Hematopoietic multipotent progenitor cell treated with erythropoietin and hydrocortisone succinate and interleukin-3 and kit ligand, for 15 days (in vitro differentiated cells): ENCODE data around the gene ERC1.

Experiments
- DNase-seq: peaks from one replicate; pipeline ENCODE4 v3.0.0-alpha.2; 2015; ENCODE audit warnings: low spot score

ERC1 gene

GRCh38 chr12:1515010-1515409 lies 524.0 kb downstream of the ERC1 start:
- DNase-seq: no peak

GRCh38 chr12:1515428-1515827 lies 524.4 kb downstream of the ERC1 start:
- DNase-seq: no peak

- no peak for DNase-seq
Measured at GRCh38 chr12:1517007-1517406, 526.0 kb downstream of the ERC1 start.

- no peak for DNase-seq
Measured at GRCh38 chr12:1517734-1518525, 526.9 kb downstream of the ERC1 start.

GRCh38 chr12:1518591-1519516 lies 527.8 kb downstream of the ERC1 start:
- no peak for DNase-seq

GRCh38 chr12:1519642-1520041 lies 528.6 kb downstream of the ERC1 start:
- no peak for DNase-seq

GRCh38 chr12:1523046-1523445 lies 532.0 kb downstream of the ERC1 start:
- no peak for DNase-seq

- DNase-seq: no peak
Measured at GRCh38 chr12:1523558-1524050, 532.6 kb downstream of the ERC1 start.

- DNase-seq: no peak
Measured at GRCh38 chr12:1525858-1526257, 534.8 kb downstream of the ERC1 start.

GRCh38 chr12:1527789-1528188 lies 536.8 kb downstream of the ERC1 start:
- no peak for DNase-seq

GRCh38 chr12:1528791-1529190 lies 537.8 kb downstream of the ERC1 start:
- DNase-seq: no peak

GRCh38 chr12:1529228-1529861 lies 538.3 kb downstream of the ERC1 start:
- no peak for DNase-seq

GRCh38 chr12:1529862-1530591 lies 539.0 kb downstream of the ERC1 start:
- DNase-seq: no peak

GRCh38 chr12:1530592-1531152 lies 539.6 kb downstream of the ERC1 start:
- DNase-seq: no peak

GRCh38 chr12:1531153-1531653 lies 540.2 kb downstream of the ERC1 start:
- DNase-seq: no peak

GRCh38 chr12:1531654-1532374 lies 540.8 kb downstream of the ERC1 start:
- DNase-seq: no peak

GRCh38 chr12:1532375-1533165 lies 541.5 kb downstream of the ERC1 start:
- no peak for DNase-seq

- no peak for DNase-seq
Measured at GRCh38 chr12:1533205-1533601, 542.2 kb downstream of the ERC1 start.

GRCh38 chr12:1533602-1534304 lies 542.7 kb downstream of the ERC1 start:
- DNase-seq: no peak
